Neuronal stem cell (in vitro differentiated cells): ENCODE measurements around the gene KCNQ1.

Experiments
- DNase-seq: peaks from one replicate; pipeline ENCODE4 v3.0.0-alpha.2; 2013; ENCODE audit warnings: low spot score
- H2AFZ ChIP-seq: one replicate; pipeline ENCODE4 v1.6.1; 2013; ENCODE audit warnings: mild to moderate bottlenecking, low read length, inconsistent platforms
- H2AK5ac ChIP-seq: 2 replicates; pipeline ENCODE4 v1.6.1; 2013; ENCODE audit warnings: low read depth, mild to moderate bottlenecking, inconsistent platforms, low read length, moderate library complexity, mixed read lengths
- H2BK120ac ChIP-seq: 2 replicates; pipeline ENCODE4 v1.6.1; 2013; ENCODE audit warnings: low read depth, mild to moderate bottlenecking, inconsistent platforms, low read length, moderate library complexity, mixed read lengths
- H2BK12ac ChIP-seq: one replicate; pipeline ENCODE4 v1.6.1; 2013; ENCODE audit warnings: low read length, inconsistent platforms
- H2BK15ac ChIP-seq: 2 replicates; pipeline ENCODE4 v1.6.1; 2013; ENCODE audit warnings: mild to moderate bottlenecking, low read length, inconsistent platforms, mixed read lengths
- H2BK5ac ChIP-seq: one replicate; pipeline ENCODE4 v1.6.1; 2013; ENCODE audit warnings: inconsistent platforms, mild to moderate bottlenecking, low read length, moderate library complexity
- H3K14ac ChIP-seq: one replicate; pipeline ENCODE4 v1.6.1; 2013; ENCODE audit warnings: low read length, inconsistent platforms
- H3K18ac ChIP-seq: 2 replicates; pipeline ENCODE4 v1.6.1; 2013; ENCODE audit warnings: low read length, inconsistent platforms
- H3K23ac ChIP-seq: 2 replicates; pipeline ENCODE4 v1.6.1; 2013; ENCODE audit warnings: low read depth, mild to moderate bottlenecking, mixed read lengths, low read length, inconsistent platforms; ENCODE audit not compliant: poor library complexity
- H3K27ac ChIP-seq: replicated peaks from 3 replicates; pipeline ENCODE4 v1.5.1; 2013; ENCODE audit warnings: low read length, inconsistent platforms
- H3K27me3 ChIP-seq, 3 experiments: 2 replicates each; pipeline ENCODE4 v1.6.1; 2013; ENCODE audit warnings: low read length in 3 of 3, mild to moderate bottlenecking in 2 of 3, inconsistent platforms in 1 of 3, low read depth in 1 of 3, mixed read lengths in 1 of 3, moderate library complexity in 1 of 3; ENCODE audit not compliant: control insufficient read depth in 3 of 3, insufficient read depth in 3 of 3
- H3K36me3 ChIP-seq, 2 donors: replicated peaks in 1 of 2; 2 replicates each; pipeline ENCODE4 v1.6.1; 2013; ENCODE audit warnings: low read length in 2 of 2; ENCODE audit not compliant: control insufficient read depth in 2 of 2, insufficient read depth in 2 of 2
- H3K4ac ChIP-seq: 2 replicates; pipeline ENCODE4 v1.6.1; 2013; ENCODE audit warnings: inconsistent platforms, mild to moderate bottlenecking, low read length, moderate library complexity
- H3K4me1 ChIP-seq, 2 donors: 1 replicate in 1 of 2; 2 replicates in 1 of 2; pipeline ENCODE4 v1.6.1; 2013; ENCODE audit warnings: low read length in 2 of 2, low read depth in 1 of 2; ENCODE audit not compliant: control insufficient read depth in 2 of 2, insufficient read depth in 1 of 2
- H3K4me2 ChIP-seq: one replicate; pipeline ENCODE4 v1.6.1; 2013; ENCODE audit warnings: mild to moderate bottlenecking, low read length, inconsistent platforms; ENCODE audit not compliant: insufficient read depth, poor library complexity, severe bottlenecking
- H3K4me3 ChIP-seq, 2 donors: 2 replicates each; pipeline ENCODE4 v1.5.1; 2013; ENCODE audit warnings: low read length in 2 of 2, mild to moderate bottlenecking in 2 of 2, inconsistent platforms in 1 of 2, moderate library complexity in 1 of 2
- H3K79me1 ChIP-seq: one replicate; pipeline ENCODE4 v1.6.1; 2013; ENCODE audit warnings: low read depth, mild to moderate bottlenecking, inconsistent platforms, low read length, moderate library complexity
- H3K9ac ChIP-seq: one replicate; pipeline ENCODE4 v1.6.1; 2013; ENCODE audit warnings: mild to moderate bottlenecking, low read depth, low read length, inconsistent platforms; ENCODE audit not compliant: poor library complexity
- H3K9me3 ChIP-seq, 2 donors: replicated peaks in 1 of 2; 2 replicates each; pipeline versions ENCODE3 to v1.6.1; 2013; ENCODE audit warnings: low read length in 2 of 2, mild to moderate bottlenecking in 2 of 2, inconsistent platforms in 1 of 2, low read depth in 1 of 2, mixed read lengths in 1 of 2, moderate library complexity in 1 of 2; ENCODE audit not compliant: control insufficient read depth in 2 of 2, insufficient read depth in 1 of 2
- H4K8ac ChIP-seq: one replicate; pipeline ENCODE4 v1.6.1; 2013; ENCODE audit warnings: low read depth, mild to moderate bottlenecking, inconsistent platforms, low read length, moderate library complexity
- H4K91ac ChIP-seq: one replicate; pipeline ENCODE4 v1.6.1; 2013; ENCODE audit warnings: low read length, low read depth, mild to moderate bottlenecking, inconsistent platforms; ENCODE audit not compliant: poor library complexity
- WGBS, 2 donors: extraction: QIAGEN DNeasy Blood & Tissue Kit; methylation state at CpG; one replicate each; pipeline ENCODE4 v1.1.7; 2013; ENCODE audit warnings: missing lambda C conversion rate in 2 of 2, mixed read lengths in 1 of 2; ENCODE audit not compliant: insufficient read length in 2 of 2, insufficient replicate concordance in 1 of 2; ENCODE audit errors: extremely low coverage in 2 of 2; 5-methylcytosine and 5-hydroxymethylcytosine counted together

The KCNQ1 gene

DNA sequence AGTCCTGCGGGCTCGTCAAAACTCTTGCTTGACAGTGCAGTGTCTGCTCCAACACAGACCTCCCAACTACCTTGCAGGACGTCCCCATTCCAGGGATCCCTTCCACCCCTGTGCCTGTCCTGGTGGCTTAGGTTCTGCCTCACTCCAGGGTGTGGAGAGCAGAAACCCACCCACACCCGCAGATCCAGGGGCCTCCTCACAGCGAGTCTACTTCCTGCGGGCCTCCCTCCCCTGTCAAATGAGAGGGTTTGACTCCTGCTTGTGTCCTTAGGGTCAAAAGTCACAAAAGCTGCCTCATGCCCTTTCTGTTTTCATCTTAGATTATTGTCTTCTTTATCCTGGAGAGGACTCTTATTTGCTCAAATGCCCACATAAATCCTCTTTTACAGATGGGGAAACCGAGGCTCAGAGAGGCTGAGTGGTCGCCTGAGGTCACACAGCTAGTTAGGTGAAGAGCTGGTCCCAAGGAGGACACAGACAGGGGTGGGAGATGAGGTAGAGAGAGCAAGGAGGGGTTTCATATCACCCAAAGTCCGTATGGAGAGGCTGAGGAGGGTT, 336.1 kb downstream of the KCNQ1 start:
- peak overlapping the region; percentile 61 for H3K9ac ChIP-seq
- H2BK12ac ChIP-seq, result no peak overlapping the region
- H3K9me3 ChIP-seq, result peaks cover 0 to under 1% of the 10 kb centered on the region in 2 donors
- no peak for DNase-seq
- no peak overlapping the region for H2BK120ac ChIP-seq
- peak overlapping the region; percentile 34 for H2BK15ac ChIP-seq
- no peaks in the 10 kb centered on the region for H3K36me3 ChIP-seq
- peaks cover 9 to 21% of the 10 kb centered on the region in 2 donors for H3K4me1 ChIP-seq
- H3K79me1 ChIP-seq, result no peaks in the 10 kb centered on the region
- no peak overlapping the region for H3K4me2 ChIP-seq
- no peak overlapping the region for H4K91ac ChIP-seq
- H4K8ac ChIP-seq, result no peak overlapping the region
- WGBS, 2 donors, result no CpG with 5 or more reads among the region's 9 CpGs
- no peak overlapping the region for H2AFZ ChIP-seq
- H3K27ac ChIP-seq, result no peak overlapping the region
- no peak overlapping the region for H3K4me3 ChIP-seq
- H2BK5ac ChIP-seq, result no peak overlapping the region
- peak overlapping the region; percentile 12 for H3K14ac ChIP-seq
- peak overlapping the region; percentile 46 for H2AK5ac ChIP-seq
- peak overlapping the region; percentile 84 for H3K18ac ChIP-seq
- H3K23ac ChIP-seq, result no peak overlapping the region
- H3K27me3 ChIP-seq, result peaks cover 0 to 27% (median 0%) of the 10 kb centered on the region in 3 experiments
- no peak overlapping the region for H3K4ac ChIP-seq

DNA sequence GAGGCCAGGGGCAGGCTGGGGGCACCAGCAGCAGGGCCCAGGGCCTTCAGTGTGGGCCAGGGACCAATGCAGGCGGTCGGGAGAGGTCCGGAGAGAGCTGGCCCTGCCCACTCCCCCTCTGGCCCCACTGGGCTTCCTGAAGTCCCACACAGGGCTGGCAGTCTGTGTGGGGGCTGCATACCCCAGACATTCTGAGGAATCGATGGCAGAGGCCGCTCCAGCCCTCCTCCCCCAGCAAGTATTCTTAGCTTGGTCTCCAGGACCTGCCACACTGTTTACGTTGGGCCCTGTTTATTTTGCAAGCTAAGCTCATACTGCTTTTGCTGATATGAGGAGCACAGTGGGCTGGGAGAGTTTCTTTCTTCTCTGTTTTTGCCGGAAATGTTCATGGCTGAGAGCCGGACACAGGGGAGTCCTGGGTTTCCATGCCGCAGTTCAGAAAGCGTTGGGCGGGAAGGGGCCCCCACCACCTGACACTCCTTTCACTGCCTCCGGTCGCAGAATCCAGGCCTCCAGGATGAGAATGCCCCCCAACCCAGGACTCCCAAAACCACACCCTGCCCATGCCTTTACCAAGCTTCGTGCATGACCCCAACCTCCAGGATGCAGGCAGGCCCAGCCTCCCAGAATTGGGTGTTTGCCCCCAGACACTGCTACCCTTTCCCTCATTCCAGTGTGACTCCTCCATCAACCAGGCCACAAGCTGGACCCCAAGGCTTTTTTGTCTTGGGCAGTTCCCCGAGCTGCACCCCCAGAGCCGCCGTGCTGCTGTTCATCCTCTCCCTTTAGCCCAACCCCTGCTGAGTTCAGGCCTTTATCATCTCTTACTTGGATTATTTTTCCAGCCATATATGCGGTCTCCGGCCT, 336.8 kb downstream of the KCNQ1 start:
- H4K8ac ChIP-seq, result no peak overlapping the region
- no peak overlapping the region for H3K4me3 ChIP-seq
- H3K27me3 ChIP-seq, result peaks cover 0 to 23% (median 0%) of the 10 kb centered on the region in 3 experiments
- H2BK12ac ChIP-seq, result no peak overlapping the region
- no peak overlapping the region for H4K91ac ChIP-seq
- H3K4me1 ChIP-seq, result peaks cover 9 to 21% of the 10 kb centered on the region in 2 donors
- no peaks in the 10 kb centered on the region for H3K36me3 ChIP-seq
- H3K4me2 ChIP-seq, result no peak overlapping the region
- H2AFZ ChIP-seq, result no peak overlapping the region
- no peak overlapping the region for H2BK5ac ChIP-seq
- no peak overlapping the region for H3K4ac ChIP-seq
- H2BK15ac ChIP-seq, result peak overlapping the region; percentile 34
- WGBS, 2 donors, result no CpG with 5 or more reads among the region's 19 CpGs
- no peak for DNase-seq
- no peak overlapping the region for H2BK120ac ChIP-seq
- no peak overlapping the region for H3K14ac ChIP-seq
- no peak overlapping the region for H3K27ac ChIP-seq
- H3K79me1 ChIP-seq, result no peaks in the 10 kb centered on the region
- H3K23ac ChIP-seq, result no peak overlapping the region
- H2AK5ac ChIP-seq, result peak overlapping the region; percentile 25
- peaks cover 0 to 5% of the 10 kb centered on the region in 2 donors for H3K9me3 ChIP-seq
- H3K18ac ChIP-seq, result peak overlapping the region; percentile 76
- H3K9ac ChIP-seq, result no peak overlapping the region

DNA sequence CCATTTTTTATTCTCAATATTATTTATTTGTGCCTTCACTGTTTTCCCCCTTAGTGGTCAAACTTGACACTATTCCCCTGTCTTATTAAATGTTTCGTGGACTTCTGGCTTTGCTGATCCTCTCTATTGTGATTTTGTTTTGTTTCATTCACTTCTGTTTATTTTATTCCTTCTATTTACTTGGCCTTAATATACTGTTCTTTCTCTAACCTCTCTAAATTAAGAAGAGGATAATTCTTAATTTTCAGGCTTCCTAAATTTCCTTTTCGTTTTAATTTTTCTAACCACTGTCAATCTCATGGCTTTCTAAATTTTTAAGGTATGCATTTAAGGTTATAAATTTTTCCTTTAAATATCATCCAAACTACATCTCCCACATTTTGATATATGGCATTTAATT, 338.0 kb downstream of the KCNQ1 start:
- no peak overlapping the region for H3K4me2 ChIP-seq
- H3K27ac ChIP-seq, result no peak overlapping the region
- H3K9ac ChIP-seq, result no peak overlapping the region
- no peak overlapping the region for H4K8ac ChIP-seq
- H3K4me1 ChIP-seq, result peaks cover 10 to 19% of the 10 kb centered on the region in 2 donors
- H2AFZ ChIP-seq, result no peak overlapping the region
- H2BK120ac ChIP-seq, result no peak overlapping the region
- H2BK15ac ChIP-seq, result no peak overlapping the region
- DNase-seq, result no peak
- no peaks in the 10 kb centered on the region for H3K79me1 ChIP-seq
- no peak overlapping the region for H3K4me3 ChIP-seq
- no peak overlapping the region for H2BK12ac ChIP-seq
- no peak overlapping the region for H2BK5ac ChIP-seq
- no CpG with 5 or more reads among the region's 2 CpGs for WGBS, 2 donors
- H3K27me3 ChIP-seq, result peaks cover 0 to 19% (median 0%) of the 10 kb centered on the region in 3 experiments
- H3K14ac ChIP-seq, result no peak overlapping the region
- no peaks in the 10 kb centered on the region for H3K36me3 ChIP-seq
- H3K9me3 ChIP-seq, result peaks cover 0 to 5% of the 10 kb centered on the region in 2 donors
- no peak overlapping the region for H3K23ac ChIP-seq
- no peak overlapping the region for H3K4ac ChIP-seq
- no peak overlapping the region for H2AK5ac ChIP-seq
- no peak overlapping the region for H3K18ac ChIP-seq
- no peak overlapping the region for H4K91ac ChIP-seq

DNA sequence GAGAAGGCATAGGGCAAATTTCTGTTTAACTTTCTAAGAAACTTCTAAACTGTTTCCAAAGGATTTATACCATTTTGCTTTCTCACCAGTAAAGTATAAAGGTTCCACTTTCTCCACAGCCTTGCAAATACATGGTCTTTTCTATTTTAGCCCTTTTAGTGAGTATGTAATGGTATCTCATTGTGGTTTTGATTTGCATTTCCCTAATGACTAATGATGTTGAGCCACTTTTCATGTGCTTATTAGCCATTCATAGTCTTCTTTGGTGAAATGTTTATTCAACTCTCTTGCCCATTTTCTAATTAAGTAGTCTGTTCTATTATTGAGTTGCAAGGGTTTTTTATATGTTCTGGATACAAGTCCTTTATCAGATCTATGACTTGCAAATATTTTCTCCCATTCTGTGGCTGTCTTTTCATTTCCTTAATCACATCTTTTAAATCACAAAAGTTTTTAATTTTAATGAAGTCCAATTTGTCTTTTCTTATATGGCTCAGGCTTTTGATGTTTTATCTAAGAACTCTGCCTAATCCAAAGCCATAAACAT, 338.8 kb downstream of the KCNQ1 start:
- Histone ChIP-seq H3K18ac (no peak overlapping the region), H3K9me3 (peaks cover 0 to 5% of the 10 kb centered on the region in 2 donors), H2BK15ac (no peak overlapping the region), H4K8ac (no peak overlapping the region), H2AK5ac (no peak overlapping the region), H2BK120ac (no peak overlapping the region), H3K4ac (no peak overlapping the region), H3K4me2 (no peak overlapping the region), H3K4me1 (peaks cover 13% of the 10 kb centered on the region in 2 donors), H3K27ac (no peak overlapping the region), H3K4me3 (no peak overlapping the region), H4K91ac (no peak overlapping the region), H3K27me3 (peaks cover 0 to 21% (median 0%) of the 10 kb centered on the region in 3 experiments), H3K23ac (no peak overlapping the region), H2BK12ac (no peak overlapping the region), H3K14ac (no peak overlapping the region), H2BK5ac (no peak overlapping the region), H3K36me3 (no peaks in the 10 kb centered on the region), H2AFZ (no peak overlapping the region), H3K79me1 (no peaks in the 10 kb centered on the region), H3K9ac (no peak overlapping the region)
- no peak for DNase-seq
